GM18499 (cell line): ENCODE data around the gene ZNF804A.
"Not testable (repeated sequence)": the region's sequence is repeated elsewhere in the genome, so short reads cannot be mapped to it uniquely, and the experiment has no call there.

Source experiments
- ATAC-seq: cut with Tn5 transposase; IDR thresholded peaks from one replicate; pipeline ENCODE4 v1.9.1; 2021; ENCODE audit warnings: moderate number of reproducible peaks; ENCODE audit not compliant: insufficient read depth, unreplicated experiment

The ZNF804A gene

GRCh38 chr2:184696644-184697043, 98.3 kb downstream of the ZNF804A start:
- no peak for ATAC-seq

GRCh38 chr2:184698476-184698875, 100.1 kb downstream of the ZNF804A start:
- ATAC-seq: no peak

- no peak for ATAC-seq
Measured at GRCh38 chr2:184721881-184722280, 123.6 kb downstream of the ZNF804A start.

GRCh38 chr2:184727813-184728212, 129.5 kb downstream of the ZNF804A start:
- no peak for ATAC-seq

- ATAC-seq: no peak
Measured at GRCh38 chr2:184728411-184728810, 130.1 kb downstream of the ZNF804A start.

GRCh38 chr2:184729581-184729980, 131.3 kb downstream of the ZNF804A start:
- ATAC-seq: no peak

- no peak for ATAC-seq
Measured at GRCh38 chr2:184730288-184730687, 132.0 kb downstream of the ZNF804A start.

GRCh38 chr2:184734338-184734737, 136.0 kb downstream of the ZNF804A start:
- ATAC-seq: no peak

- no peak for ATAC-seq
Measured at GRCh38 chr2:184735611-184736010, 137.3 kb downstream of the ZNF804A start.

GRCh38 chr2:184743096-184743495, 144.8 kb downstream of the ZNF804A start:
- no peak for ATAC-seq

GRCh38 chr2:184756161-184756560, 157.8 kb downstream of the ZNF804A start:
- no peak for ATAC-seq

- ATAC-seq: no peak
Measured at GRCh38 chr2:184756885-184757284, 158.6 kb downstream of the ZNF804A start.

GRCh38 chr2:184759557-184760255, 161.4 kb downstream of the ZNF804A start:
- not testable (repeated sequence) for ATAC-seq

GRCh38 chr2:184760931-184761330, 162.6 kb downstream of the ZNF804A start:
- ATAC-seq: no peak

GRCh38 chr2:184765112-184765895, 167.0 kb downstream of the ZNF804A start:
- ATAC-seq: no peak

GRCh38 chr2:184767059-184767458, 168.7 kb downstream of the ZNF804A start:
- ATAC-seq: no peak

- ATAC-seq: no peak
Measured at GRCh38 chr2:184769023-184769422, 170.7 kb downstream of the ZNF804A start.

- ATAC-seq: no peak
Measured at GRCh38 chr2:184769686-184770085, 171.4 kb downstream of the ZNF804A start.

- ATAC-seq: no peak
Measured at GRCh38 chr2:184779777-184780176, 181.4 kb downstream of the ZNF804A start.

- ATAC-seq: no peak
Measured at GRCh38 chr2:184780384-184780783, 182.1 kb downstream of the ZNF804A start.

- ATAC-seq: no peak
Measured at GRCh38 chr2:184780944-184781343, 182.6 kb downstream of the ZNF804A start.

- no peak for ATAC-seq
Measured at GRCh38 chr2:184783576-184783975, 185.2 kb downstream of the ZNF804A start.
